ENCODE results near the gene SYTL2.
"Not testable (repeated sequence)": the region's sequence is repeated elsewhere in the genome, so short reads cannot be mapped to it uniquely, and the experiment has no call there.

SYTL2 gene, protein sequence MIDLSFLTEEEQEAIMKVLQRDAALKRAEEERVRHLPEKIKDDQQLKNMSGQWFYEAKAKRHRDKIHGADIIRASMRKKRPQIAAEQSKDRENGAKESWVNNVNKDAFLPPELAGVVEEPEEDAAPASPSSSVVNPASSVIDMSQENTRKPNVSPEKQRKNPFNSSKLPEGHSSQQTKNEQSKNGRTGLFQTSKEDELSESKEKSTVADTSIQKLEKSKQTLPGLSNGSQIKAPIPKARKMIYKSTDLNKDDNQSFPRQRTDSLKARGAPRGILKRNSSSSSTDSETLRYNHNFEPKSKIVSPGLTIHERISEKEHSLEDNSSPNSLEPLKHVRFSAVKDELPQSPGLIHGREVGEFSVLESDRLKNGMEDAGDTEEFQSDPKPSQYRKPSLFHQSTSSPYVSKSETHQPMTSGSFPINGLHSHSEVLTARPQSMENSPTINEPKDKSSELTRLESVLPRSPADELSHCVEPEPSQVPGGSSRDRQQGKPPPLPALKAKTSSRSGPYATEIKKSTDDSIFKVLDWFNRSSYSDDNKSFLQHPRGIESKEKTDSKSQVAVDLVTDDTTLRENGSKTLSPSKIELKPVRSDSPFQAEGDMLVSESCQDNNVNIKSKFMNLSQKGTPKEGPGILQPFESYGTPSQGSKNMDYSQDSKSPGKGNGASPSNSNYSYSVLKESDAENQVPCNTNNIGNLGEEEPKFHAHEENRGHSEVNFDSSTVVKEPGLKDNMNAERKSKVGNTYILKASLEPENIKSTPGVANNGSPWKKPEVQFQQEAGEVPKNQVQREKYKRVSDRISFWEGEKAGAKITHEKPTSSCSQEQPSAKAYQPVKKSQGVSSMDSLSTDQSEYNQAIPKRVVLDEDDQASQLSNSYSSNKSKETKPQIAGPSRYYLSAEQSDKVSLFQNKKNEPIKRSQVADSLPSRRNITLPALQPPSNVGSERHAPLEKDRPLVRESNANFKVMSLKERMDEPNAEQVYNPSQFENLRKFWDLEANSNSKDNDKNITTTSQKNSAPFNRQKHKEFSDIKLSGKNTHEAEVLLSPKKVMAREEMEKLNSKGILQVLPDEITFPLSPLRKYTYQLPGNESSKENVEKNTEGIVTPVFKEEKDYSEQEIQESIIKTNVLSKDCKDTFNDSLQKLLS (N-terminal part only)

GRCh38 chr11:85810871-85811611, at the start of gene SYTL2:
SYTL2 (minus strand) TSS chr11:85811141; CDS start chr11:85757725, 53,416 bp downstream.
- DNase-seq = peak; percentile 70

DNA sequence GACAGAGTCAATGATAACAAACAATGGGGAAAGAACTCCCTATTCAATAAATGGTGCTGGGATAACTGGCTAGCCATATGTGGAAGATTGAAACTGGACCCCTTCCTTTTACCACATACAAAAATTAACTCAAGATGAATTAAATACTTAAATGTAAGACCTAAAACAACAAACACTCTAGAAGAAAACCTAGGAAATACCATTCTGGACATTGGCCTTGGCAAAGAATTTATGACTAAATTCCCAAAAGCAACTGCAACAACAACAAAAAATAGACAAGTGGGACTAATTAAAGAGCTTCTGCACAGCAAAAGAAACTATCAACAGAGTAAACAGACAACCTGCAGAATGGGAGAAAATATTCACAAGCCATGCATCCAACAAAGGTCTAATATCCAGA, 48.6 kb upstream of the SYTL2 start:
- not testable (repeated sequence) for DNase-seq

DNA sequence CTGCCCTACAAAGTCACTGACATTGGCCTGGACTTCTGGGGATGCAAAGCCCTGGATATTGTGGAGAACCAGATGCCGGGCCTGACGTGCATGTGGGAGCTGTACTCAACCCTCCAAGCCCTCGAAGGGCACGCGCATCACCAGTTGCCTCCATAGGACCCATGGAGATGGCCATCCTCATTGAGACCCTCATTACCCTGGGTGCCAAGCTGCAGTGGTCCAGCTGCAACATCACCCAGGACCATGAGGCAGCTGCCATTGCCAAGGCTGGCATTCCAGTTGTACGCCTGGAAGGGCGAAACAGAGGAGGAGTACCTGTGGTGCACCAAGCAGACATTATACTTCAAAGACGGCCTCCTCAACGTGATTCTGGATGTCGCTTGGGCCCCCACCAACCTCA, 46.2 kb upstream of the SYTL2 start:
- DNase-seq = no peak

DNA sequence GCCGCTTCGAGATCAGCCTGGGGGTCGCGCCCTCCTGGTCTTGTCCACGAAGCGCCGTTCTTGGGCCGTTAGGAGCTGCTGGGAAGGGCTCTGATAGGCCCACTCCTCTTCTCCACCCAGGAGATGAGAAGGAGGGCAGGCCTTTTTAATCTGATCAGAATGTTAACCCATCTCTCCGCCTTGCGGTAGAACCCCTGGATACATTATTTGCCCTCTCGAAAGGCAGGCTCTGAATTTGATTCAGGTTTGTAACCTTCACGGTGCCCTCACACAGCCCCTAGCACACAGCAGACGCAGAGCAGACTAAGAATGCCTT, 44.4 kb upstream of the SYTL2 start, which contains the start of gene CCDC83:
Gene CCDC83 (plus strand): TSS at position 43 of the 316 bp plus-strand sequence. CDS start 9,741 bp downstream, outside the sequence.
- DNase-seq = no peak

DNA sequence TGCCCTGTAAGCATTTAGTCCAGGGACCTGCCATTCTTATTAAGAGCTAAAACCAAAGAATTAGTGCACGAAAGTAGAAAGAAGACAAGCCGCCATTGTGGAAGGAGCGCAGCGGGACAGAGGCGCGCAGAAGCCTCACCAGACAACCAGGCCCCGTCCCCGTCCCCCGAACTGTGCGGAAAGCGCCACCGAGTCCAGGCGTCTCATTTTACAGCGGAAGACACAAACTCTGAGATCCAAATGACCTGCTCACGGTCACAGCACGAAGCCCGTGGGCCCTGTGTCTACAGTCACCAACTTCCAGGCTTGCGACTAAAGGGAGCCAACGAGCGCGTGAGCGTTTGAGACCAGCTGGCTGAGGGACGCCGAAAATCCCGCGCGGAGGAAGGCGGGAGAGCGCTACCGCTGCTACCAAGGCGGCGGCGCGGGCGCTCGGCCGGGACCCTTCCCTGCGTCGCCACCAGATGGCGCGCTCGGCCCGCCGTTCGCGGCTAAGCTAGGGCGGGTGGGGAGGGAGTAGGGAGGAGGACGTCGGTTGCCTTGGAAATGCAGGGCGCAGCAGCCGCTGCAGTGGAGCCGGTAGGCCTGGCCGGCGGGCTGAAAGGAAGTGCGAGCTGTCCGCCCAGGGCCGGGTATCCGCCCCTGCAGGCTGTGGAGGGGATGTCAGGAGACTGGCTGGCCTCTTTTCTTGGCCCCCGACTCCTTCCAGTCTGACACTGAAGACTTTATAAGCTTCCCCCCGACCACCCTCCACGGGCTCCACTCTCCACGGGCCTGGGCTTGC, 43.8 kb upstream of the SYTL2 start:
- DNase-seq = peak; percentile 86

DNA sequence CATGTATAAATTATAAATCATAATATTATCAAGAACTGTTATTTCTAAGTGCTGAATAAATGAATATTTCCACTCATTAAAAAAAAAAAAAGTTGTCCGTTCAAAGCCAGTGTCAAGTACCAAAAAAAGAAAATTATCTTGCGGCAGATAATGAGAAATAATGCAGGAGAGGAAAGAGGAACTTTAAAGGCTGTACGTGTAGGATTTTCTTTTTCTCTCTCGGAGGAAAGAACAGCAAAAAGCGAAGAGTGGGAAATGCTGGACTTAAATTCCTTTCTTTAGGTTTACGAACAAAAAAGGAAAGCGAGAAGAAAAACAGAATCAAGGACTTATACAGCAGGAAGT, 43.2 kb upstream of the SYTL2 start:
- DNase-seq = no peak

GRCh38 chr11:85853541-85853940, 42.6 kb upstream of the SYTL2 start:
- not testable (repeated sequence) for DNase-seq

DNA sequence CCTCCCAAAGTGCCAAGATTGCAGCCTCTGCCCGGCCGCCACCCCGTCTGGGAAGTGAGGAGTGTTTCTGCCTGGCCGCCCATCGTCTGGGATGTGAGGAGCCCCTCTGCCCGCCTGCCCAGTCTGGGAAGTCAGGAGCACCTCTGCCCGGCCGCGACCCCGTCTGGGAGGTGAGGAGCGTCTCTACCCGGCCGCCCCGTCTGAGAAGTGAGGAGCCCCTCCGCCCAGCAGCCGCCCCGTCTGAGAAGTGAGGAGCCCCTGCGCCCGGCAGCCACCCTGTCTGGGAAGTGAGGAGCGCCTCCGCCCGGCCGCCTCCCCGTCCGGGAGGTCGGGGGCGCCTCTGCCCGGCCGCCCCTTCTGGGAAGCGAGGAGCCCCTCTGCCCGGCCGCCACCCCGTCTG, 41.8 kb upstream of the SYTL2 start:
- DNase-seq = not testable (repeated sequence)

DNA sequence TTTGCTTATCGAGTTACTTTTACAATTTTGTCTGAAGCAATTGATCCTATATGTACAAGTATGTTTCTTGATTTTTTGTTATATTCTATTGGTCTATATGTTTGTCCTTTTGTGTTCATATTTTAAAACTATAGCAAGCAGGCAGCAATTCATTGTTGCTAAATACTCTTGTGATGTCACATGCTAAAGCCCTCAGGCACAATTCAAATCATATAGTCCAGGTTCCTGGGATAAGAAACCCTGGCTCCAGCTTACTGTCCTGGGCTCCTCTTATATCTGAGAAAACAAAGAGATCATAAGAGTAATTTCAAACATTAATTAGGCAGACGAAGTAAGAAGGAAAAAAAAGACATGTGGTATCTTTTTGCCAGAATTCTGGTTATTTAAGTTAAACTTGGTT, 37.6 kb upstream of the SYTL2 start:
- DNase-seq = no peak

DNA sequence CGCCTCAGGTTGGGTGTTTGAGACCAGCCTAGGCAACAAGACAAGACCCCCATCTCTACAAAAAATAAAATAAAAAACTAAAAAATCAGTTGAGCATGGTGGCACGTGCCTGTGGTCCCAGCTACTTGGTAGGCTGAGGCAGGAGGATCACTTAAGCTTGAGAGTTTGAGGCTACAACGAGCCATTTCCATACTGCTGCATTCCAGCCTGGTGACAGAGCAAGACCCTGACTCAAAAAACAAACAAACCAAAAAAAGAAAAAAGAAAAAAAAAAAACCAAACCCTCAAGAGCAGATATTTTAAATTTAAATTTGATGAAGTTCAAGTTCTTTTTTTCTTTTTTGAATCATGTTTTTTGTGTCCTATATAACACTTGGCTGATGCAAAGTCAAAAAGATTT, 37.1 kb upstream of the SYTL2 start:
- no peak for DNase-seq

DNA sequence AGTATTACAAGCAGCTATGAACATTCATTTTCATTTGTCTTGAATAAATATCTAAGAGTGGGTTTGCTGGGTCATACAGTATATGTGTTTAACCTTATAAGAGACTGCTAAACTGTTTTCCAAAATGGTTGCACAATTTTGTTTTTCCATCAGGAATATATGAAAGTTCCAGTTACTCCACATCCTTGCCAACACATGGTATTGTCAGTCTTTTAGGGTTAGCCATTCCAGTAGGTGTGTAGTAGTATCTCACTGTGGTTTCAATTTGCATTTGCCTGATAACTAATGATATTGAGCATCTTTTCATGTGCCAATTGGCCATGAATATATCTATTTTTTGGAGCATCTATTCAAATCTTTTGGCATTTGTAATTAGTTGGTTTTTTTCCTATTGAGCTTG, 36.5 kb upstream of the SYTL2 start:
- no peak for DNase-seq

- DNase-seq = no peak
Measured at GRCh38 chr11:85845124-85845631, 34.2 kb upstream of the SYTL2 start.

DNA sequence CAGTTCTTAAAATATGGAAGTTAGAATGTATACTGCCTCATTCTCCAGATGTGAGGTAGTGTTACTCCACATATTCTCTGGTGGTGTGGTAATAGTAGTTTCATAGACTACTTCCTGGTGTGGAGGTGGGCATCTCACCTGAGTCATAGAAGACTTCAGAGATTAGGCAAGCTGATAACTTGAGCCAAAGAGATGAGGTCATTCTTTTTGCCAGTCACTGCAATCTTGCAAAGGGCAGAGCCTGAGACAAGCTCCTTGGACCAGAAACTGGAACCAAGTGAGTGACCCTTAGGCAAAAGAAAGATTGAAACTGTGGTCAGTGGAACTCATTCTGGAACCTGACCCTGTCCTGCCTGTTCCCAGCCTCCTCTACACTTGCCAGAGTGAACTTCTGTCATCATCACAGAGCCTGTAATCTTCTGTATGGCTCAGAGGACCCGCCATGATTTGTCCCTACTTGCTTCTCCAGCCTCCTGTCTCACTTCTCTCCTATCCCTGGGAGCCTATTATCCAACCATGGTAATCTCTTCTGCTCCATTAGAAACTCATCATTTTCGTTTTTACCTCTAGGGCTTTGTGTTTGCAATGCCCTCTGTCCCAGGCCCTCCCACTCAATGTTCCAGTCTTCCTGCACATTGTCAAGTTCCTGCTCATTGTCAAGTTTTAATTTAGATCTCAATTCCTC, 33.6 kb upstream of the SYTL2 start:
- no peak for DNase-seq

- no peak for DNase-seq
Measured at GRCh38 chr11:85843929-85844328, 33.0 kb upstream of the SYTL2 start.

DNA sequence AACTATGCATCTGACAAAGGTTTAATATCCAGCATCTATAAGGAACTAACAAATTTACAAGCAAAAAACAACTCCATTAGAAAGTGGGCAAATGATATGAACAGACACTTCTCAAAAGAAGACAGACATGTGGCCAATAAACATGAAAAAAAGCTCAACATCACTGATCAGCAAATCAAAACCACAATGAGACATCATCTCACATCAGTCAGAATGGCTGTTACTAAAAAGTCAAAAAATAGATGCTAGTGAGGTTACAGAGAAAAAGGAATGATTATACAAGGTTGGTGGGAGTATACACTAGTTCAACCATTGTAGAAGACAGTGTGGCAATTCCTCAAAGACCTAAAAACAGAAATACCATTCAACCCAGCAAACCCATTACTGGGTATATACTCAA, 30.0 kb upstream of the SYTL2 start:
- not testable (repeated sequence) for DNase-seq

DNA sequence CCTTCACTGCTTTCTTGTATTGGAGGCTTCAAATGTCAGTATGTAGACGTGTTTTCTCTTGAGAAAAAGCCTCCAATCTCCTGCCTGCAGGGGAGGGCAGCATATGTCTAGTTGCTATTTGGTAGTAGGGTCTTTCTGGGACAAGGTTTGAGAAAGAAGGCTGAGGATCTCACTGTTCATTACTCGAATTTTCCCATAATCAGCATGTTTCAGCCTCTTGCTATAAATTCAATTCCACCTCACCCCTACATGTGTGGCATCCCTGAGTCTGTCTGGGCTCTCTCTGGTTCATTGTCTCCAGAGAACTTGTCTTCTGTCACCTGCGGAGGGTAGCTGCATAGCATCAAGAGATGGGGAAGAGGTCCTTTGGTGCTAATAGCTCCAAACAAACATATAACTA, 24.8 kb upstream of the SYTL2 start:
- no peak for DNase-seq

DNA sequence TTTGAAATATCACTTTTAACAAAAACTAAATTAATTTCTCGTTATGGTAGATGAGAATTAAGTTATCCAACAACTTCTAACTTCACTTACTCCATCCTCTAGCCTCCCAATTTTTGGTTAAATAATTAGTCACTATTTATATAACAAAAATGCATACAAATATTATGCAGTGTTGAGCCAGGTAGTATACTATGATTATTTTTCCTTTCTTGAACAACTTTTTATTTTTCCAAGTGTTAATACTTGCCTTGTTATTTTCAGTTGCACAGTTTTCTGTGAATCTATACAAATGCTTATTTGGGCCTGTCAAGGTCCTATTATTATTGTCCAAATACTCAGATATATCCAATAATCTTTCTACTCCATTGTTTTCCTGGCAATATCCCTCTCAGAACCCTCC, 24.3 kb upstream of the SYTL2 start:
- DNase-seq = no peak

DNA sequence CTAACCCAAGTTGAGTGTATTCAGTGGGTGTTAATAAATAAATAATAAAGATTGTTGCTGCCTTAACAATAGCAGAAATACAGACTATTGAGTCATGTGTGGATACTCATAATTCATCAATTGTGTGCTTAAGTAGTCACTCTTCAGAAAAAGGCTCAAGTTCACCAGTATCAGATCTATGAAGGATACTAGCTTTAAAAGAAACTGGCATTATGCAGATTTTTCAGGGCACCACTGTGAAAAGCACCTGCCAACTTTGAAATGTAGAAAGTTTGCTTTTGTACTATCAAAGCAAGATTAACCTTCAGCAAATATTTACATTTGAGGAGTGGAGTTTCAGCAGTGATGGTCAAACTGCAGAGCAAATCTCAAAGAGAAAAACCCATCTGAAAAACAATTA, 20.1 kb upstream of the SYTL2 start:
- DNase-seq = no peak

DNA sequence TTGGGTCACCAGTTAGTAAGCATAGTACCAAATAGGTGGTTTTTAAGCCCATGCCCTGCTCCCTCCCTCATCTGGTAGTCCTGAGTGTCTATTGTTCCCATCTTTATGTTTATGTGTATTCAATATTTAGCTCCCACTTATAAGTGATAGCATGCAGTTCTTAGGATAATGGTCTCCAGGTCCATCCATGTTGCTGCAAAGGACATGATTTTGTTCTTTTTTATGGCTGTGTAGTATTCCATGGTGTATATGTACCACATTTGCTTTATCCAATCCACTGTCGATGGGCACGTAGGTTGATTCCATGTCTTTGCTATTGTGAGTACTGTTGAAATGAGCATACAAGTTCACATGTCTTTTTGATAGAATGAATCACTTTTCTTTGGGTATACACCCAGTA, 18.2 kb upstream of the SYTL2 start:
- DNase-seq = no peak

DNA sequence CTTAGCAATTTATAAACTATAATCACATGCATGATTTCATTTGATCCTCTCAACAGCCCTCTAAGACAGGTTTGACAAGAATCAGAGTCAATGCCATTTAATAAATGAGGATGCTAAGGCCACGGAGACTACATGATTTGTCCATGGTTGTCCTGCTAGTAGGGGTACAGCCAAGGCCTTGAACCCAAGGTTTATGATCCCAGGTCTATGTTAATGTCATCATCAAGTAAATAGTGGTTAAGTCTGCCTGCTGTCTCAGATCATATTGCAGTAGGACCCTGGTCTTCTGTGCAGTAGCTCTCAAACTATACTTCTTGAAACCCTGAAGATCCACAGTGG, 17.7 kb upstream of the SYTL2 start:
- DNase-seq = no peak
